Forelimb muscle (tissue), 1 donor: ENCODE results near the gene DGKZ. TPM values are rescaled to one million over a fixed set of nuclear protein-coding genes. Genes with fewer than 3 reads are reported as not detected.

Experiments
- DNase-seq: peaks from one replicate; pipeline ENCODE4 v3.0.0-alpha.2; 2013; ENCODE audit warnings: low read depth
- polyA plus RNA-seq: library from polyadenylated mRNA; unstranded; fragments of 120-200 nt; gene quantifications from one replicate; pipeline ENCODE4 v1.2.1, GENCODE V29; 2013; ENCODE audit not compliant: insufficient read length

Gene DGKZ
- polyA plus RNA-seq, 1 donor = 77.8 TPM

DNA sequence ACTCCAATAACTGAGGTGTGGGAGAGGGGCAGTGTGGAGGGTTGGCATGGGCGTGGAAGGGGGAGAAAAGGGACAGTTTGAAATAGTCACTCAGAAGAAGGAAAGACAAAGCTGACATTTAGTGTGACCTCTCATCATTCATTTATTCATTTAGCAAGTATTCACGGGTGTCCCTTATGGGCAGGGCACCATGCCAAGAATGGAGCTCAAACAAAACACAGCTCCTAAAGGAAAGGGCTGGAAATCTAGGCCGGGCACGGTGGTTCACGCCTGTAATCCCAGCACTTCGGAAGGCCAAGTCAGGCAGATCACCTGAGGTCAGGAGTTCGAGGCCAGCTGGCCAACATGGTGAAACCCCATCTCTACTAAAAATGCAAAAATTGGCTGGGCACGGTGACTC is 19.4 kb upstream of the DGKZ start:
- no peak for DNase-seq

DNA sequence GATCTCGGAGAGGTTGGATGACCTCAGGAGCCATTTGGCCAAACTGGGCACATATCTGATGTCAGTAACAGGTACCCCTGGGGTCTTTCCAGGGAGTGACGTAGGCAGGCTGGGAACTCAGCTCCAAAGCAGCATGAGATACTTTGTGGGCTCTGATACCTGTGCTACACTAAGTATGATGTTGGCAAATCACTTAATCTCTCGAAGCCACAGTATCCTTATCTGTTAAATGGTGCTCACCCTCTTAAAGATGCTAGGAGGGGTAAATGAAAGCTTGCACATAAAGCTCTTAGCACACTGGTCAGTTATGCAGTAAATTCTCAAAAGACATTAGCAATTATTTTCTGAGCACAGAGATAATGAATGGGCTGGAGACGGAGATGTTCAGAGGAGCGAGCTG is 17.1 kb upstream of the DGKZ start:
- no peak for DNase-seq

DNA sequence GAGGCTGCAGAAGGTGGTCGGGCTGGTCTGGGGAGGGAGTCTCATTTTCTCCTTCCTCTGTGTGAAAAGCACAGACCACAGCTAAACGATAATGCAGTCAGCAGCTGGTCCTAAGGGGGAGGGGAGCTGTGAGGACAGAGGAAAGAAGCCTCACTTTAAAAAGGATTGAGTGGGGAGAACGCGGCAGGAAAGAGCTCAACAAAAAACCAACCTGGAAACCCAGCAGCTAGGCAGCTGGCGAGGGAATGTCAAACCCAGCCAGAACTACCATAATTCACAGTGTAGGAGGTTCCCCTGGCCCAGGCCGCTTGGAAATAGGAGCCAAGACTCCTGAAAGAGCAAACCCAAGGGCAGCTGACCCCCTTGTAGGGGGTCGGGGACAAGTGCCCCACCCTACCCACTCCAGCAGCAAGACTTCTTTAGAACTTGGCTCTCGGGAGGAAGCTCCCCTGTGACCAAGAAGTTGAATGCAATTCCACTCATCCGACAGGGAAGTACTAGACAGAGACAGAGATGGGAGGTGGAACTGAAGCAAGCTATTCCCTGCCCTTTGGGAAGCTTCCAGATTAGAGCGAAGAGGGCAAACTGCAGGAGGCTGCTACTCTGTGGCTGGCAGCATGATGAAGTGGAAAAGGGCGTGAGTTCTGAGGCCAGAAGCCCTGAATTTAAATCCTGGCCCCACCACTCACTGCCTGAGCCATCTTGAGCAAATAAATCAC is 16.5 kb upstream of the DGKZ start:
- no peak for DNase-seq

DNA sequence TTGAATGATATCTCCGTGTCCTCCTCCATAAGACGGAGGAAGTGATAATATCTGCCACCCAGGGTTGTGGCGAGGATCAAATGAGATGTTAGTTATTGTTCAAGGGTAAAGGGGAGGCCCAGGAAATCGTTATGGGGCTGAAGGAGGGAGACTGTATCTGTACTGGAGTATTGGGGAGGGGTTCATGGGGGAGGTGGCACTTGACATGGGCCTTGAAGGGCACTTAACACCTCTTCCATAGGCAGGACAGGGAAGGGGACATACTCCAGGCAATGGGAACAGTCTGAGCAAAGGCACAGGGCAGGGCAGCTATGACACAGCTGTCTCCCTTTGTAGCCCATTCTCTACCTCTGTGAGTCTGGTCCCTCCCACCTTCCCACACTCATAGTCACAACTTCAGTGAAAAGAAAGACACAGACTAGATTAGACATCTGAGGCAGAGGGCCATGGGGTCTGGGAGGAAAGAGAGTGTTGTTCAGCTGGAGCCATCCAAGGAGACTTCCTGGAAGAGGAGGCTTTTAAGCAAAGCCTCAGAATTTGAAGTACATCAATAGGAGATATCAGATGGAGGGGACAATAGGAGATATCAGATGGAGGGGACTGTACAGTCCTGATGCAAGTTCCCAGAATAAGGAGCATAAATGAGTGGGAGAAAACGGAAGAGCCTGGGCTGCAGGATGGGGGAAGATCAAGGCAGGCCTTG is 15.8 kb upstream of the DGKZ start:
- DNase-seq = no peak

DNA sequence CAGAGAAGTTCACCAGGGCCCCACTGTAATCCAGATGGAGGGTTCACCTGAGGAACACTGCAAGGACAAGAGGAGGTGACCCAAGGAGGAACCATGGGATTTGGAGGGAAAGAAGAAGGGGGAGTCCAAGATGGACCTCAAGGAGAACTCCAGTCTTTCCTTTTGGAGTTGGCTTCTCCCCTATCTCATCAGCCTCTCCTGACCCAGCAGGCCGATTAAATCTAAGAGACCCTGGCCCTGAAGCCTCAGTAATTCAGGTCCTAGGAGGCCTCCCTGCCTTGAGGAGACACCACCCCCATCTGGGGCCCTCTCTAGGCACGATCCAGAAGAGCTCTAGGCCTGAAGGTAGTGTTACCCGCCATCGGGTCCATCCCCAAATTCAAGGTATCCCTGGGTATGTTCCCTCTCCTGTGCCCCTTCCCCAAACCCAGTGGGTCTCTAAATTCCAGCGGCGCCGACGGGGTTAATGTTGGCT is 15.1 kb upstream of the DGKZ start:
- no peak for DNase-seq

DNA sequence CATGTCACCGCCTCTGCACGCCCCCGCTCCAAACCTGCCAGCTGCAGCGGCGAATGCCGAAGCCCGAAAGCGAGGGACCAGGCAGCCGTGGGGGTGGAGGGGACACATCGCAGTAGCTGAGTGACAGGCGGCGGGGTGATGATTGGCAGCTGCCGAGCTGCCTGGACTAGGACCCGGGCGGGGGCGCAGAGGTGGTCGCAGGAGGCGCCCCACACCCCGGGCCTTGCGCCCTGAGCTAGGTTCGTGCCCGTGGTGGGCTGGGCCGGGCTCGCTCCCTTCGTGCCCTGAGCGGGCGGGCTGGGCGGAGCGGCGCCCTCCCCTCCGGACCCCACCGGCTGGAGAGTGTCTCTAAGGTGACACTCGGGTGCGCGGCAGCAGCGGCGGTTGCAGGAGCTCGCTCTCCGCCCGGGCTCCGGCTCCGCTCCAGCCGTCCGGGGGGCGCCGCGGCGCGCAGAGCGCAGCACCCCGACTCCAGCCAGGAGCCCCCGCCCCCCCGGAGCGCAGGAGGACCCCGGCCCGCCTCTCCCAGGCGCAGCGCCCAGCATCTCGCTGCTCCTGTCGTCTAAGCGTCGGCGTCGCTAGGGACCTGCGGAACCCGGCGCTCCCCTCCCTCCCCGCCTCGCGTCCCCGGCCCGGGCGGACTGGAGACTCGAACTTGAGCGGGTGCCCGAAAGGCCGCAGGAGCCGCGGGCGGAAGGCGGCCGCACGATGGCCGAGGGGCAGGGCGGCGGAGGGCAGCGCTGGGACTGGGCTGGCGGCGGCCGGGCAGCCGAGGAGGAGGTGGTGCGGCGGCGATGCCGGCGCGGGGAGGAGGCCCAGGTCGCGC is 14.5 kb upstream of the DGKZ start:
- no peak for DNase-seq

- no peak for DNase-seq
Measured at GRCh38 chr11:46333394-46333947, 13.8 kb upstream of the DGKZ start.

DNA sequence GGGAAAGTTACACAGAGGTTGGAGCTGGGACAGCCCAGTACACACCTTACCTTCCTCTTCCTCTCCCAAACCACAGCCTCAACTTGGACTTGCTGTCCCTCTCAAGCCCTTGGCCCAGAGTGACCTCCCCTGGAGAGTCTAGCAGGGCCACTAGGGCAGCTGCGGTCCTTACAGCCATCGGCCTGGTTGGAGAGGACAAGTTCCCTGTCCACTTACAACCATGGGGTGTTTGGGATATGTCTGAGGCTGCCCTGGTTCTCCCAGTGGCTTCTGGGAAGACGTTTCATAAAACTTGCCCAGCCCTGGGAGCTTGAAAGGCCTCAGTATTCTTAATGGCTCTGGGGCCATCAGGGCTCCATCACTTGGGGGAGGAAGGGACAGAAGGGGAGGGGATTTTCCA is 13.1 kb upstream of the DGKZ start:
- no peak for DNase-seq

- no peak for DNase-seq
Measured at GRCh38 chr11:46335271-46335670, 12.0 kb upstream of the DGKZ start.

- DNase-seq = no peak
Measured at GRCh38 chr11:46335890-46336562, 11.2 kb upstream of the DGKZ start.

GRCh38 chr11:46336563-46337180 is 10.6 kb upstream of the DGKZ start:
- no peak for DNase-seq

DNA sequence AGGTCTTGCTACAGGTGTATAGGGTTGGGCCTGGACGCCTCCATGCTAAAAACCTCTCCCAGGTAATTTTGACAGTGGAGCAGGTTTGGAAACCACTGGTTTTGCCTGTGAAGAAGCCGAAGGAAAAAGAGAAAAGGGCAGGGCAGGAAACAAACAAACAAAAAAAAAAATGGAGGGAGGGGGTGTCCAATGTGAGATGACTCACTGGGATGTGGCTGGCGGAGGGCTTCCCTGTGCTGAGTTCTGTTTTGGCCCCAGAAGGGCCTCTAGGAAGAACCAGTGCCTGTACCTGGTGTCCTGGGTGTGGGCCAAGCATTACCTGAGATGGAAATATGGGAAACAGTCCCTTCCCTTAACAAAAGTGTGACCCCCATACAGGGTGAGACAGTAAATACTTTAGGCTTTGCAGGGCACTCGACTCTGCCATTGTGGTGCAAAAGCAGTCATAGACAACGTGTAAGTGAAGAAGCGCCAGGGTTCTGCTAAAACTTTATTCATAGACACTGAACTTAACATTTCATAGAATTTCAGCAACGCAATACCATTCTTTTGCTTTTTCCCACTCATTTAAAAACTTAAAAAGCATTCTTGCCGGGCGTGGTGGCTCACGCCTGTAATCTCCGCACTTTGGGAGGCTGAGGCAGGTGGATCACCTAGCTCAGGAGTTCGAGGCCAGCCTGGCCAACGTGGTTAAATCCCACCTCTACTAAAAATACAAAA is 9.5 kb upstream of the DGKZ start:
- DNase-seq = no peak

GRCh38 chr11:46338636-46338987 is 8.7 kb upstream of the DGKZ start:
- no peak for DNase-seq

- no peak for DNase-seq
Measured at GRCh38 chr11:46338988-46339666, 8.1 kb upstream of the DGKZ start.

DNA sequence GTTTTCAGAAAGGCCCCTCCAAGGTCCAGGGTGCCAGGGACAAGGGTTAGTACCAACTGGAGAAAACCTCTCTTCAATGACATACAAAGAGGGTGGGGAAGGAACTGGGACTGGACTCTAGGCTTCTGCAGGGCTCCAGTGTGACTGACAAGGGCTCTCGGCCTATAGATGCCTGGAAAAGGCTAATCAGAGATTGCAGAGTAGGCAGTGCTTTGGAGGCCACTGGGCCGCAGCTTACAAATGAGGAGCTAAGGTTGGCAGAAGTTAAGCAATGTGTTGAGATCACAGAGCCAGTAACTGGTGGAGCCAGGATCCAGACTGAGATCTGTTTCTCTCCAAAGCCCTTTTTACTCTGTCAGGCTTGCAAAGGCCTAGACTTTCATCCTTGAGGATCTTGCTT is 7.4 kb upstream of the DGKZ start:
- no peak for DNase-seq

DNA sequence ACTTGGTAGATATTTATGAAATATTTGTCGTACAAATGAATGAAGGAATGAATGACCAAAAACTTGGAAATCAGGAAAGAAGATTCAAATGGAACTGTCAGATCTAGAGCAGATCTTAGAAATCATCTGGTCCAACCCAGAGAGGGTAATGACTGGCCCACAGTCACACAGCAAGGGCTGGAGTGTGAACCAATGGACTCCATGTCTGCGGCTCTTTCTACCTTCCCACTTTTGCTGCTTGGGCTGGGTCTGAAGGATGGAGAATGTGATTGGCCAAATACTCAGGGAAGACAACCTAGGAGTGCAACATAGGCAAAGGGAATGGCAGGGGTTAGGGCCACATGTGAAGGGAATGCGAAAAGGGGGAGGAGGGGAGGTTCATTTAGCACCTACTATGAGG is 5.8 kb upstream of the DGKZ start:
- no peak for DNase-seq

- no peak for DNase-seq
Measured at GRCh38 chr11:46342239-46342638, 5.0 kb upstream of the DGKZ start.

- DNase-seq = no peak
Measured at GRCh38 chr11:46343520-46343919, 3.7 kb upstream of the DGKZ start.

DNA sequence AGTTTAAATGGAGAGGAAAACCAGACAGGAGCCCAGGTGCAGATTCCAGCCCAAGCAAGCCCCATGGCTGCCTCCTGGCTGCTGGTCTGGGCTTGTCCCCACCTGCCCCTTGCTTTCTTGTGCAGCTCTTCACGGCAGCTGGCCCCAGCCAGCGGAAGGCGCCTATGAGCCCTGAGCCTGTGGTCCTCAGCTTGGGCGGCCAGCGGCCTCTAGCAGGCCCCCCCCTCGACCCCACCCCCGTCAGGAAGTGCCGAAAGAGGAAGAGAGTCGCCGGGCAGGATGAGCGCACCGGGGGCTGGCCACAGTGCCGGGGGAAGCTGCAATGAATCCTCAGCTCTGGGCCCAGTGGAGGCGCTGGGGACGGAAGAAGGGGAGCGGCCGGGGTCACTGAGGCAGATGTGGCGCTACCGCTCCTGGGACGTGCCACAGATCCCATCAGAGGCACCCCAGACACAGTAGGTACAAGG is 2.1 kb upstream of the DGKZ start:
- no peak for DNase-seq
